Right atrium auricular region (tissue), 2 donors: ENCODE measurements around the gene SLC28A3. TPM values are rescaled to one million over a fixed set of nuclear protein-coding genes. Genes with fewer than 3 reads are reported as not detected.
A peak's percentile ranks its signal among the peaks of the same experiment; 100 is the strongest.

Experiments used
- DNase-seq: peaks from one replicate; pipeline ENCODE4 v3.0.0-alpha.2; 2019; ENCODE audit warnings: low spot score
- H3K27ac ChIP-seq, 2 donors: fragments of 200-600 bp; sonication (generic); 1 replicate in 1 of 2; 2 replicates in 1 of 2; pipeline ENCODE4 v1.5.1; 2016 to 2019
- H3K27me3 ChIP-seq, 2 donors: fragments of 200-600 bp; sonication (generic); one replicate each; pipeline versions ENCODE4 v1.5.1 to v1.6.0; 2017 to 2019
- H3K36me3 ChIP-seq: fragments of 200-600 bp; sonication (generic); one replicate; pipeline ENCODE4 v1.5.1; 2016
- H3K4me1 ChIP-seq, 2 donors: fragments of 200-600 bp; sonication (generic); one replicate each; pipeline versions ENCODE4 v1.5.1 to v1.6.0; 2017 to 2019
- H3K4me3 ChIP-seq, 2 donors: fragments of 200-600 bp; sonication (generic); 1 replicate in 1 of 2; 2 replicates in 1 of 2; pipeline ENCODE4 v1.5.1; 2017 to 2019; ENCODE audit warnings: mild to moderate bottlenecking in 1 of 2, moderate library complexity in 1 of 2
- H3K9me3 ChIP-seq, 2 donors: fragments of 200-600 bp; sonication (generic); one replicate each; pipeline ENCODE4 v1.5.1; 2019
- CTCF ChIP-seq, 2 donors: fragments of 200-600 bp; sonication (generic); IDR thresholded peaks; one replicate each; pipeline ENCODE4 v1.5.1; 2019; ENCODE audit warnings: antibody characterized with exemption in 2 of 2
- total RNA-seq, 2 donors: library from RNA; depleted of rRNA; stranded (reverse); fragments of >200 nt; gene quantifications; one replicate each; pipeline ENCODE4 v1.1.0, GENCODE V29; 2016

The SLC28A3 gene
- total RNA-seq, 2 donors from 2014 or later: 0.33 to 4.4 TPM

- Histone ChIP-seq H3K4me3 (no peak overlapping the region), H3K4me1 (peaks cover 0 to 10% of the 10 kb centered on the region in 2 donors), H3K9me3 (no peaks in the 10 kb centered on the region), H3K27me3 (no peaks in the 10 kb centered on the region), H3K36me3 (no peaks in the 10 kb centered on the region), H3K27ac (no peak overlapping the region)
- no peak for DNase-seq
- TF ChIP-seq CTCF (IDR thresholded peaks at IDR 0.05): no peak
Observed at GRCh38 chr9:84357275-84357674, 16.7 kb upstream of the SLC28A3 start.

GRCh38 chr9:84354035-84354434 is 13.5 kb upstream of the SLC28A3 start:
- Histone ChIP-seq H3K4me1 (peaks cover 0 to 10% of the 10 kb centered on the region in 2 donors), H3K27ac (no peak overlapping the region), H3K9me3 (no peaks in the 10 kb centered on the region), H3K27me3 (no peaks in the 10 kb centered on the region), H3K4me3 (no peak overlapping the region), H3K36me3 (no peaks in the 10 kb centered on the region)
- TF ChIP-seq CTCF (IDR thresholded peaks at IDR 0.05): no peak
- no peak for DNase-seq

GRCh38 chr9:84349671-84350070 is 9.1 kb upstream of the SLC28A3 start:
- Histone ChIP-seq H3K27me3 (no peaks in the 10 kb centered on the region), H3K9me3 (peaks cover 0 to 4% of the 10 kb centered on the region in 2 donors), H3K4me3 (no peak overlapping the region), H3K27ac (no peak overlapping the region), H3K36me3 (no peaks in the 10 kb centered on the region), H3K4me1 (no peaks in the 10 kb centered on the region)
- DNase-seq: no peak
- no peak for TF ChIP-seq CTCF (IDR thresholded peaks at IDR 0.05)

GRCh38 chr9:84343111-84343521 is 2.6 kb upstream of the SLC28A3 start:
- Histone ChIP-seq H3K36me3 (no peaks in the 10 kb centered on the region), H3K27me3 (no peaks in the 10 kb centered on the region), H3K9me3 (no peaks in the 10 kb centered on the region), H3K27ac (peak overlapping the region; percentile 23 to 76), H3K4me1 (peaks cover 0 to 23% of the 10 kb centered on the region in 2 donors), H3K4me3 (no peak overlapping the region)
- TF ChIP-seq CTCF (IDR thresholded peaks at IDR 0.05): no peak
- DNase-seq: no peak

- H3K4me3 ChIP-seq: peak overlapping the region in 1 of 2 donors; percentile 9
- H3K4me1 ChIP-seq: peaks cover 0 to 23% of the 10 kb centered on the region in 2 donors
- H3K27me3 ChIP-seq: no peaks in the 10 kb centered on the region
- DNase-seq: no peak
- no peaks in the 10 kb centered on the region for H3K36me3 ChIP-seq
- TF ChIP-seq CTCF (IDR thresholded peaks at IDR 0.05): no peak
- H3K9me3 ChIP-seq: no peaks in the 10 kb centered on the region
- peak overlapping the region; percentile 64 to 84 for H3K27ac ChIP-seq
Observed at GRCh38 chr9:84339962-84340361, 596 bp downstream of the SLC28A3 start.

- no peak overlapping the region for H3K4me3 ChIP-seq
- peak overlapping the region; percentile 64 to 84 for H3K27ac ChIP-seq
- peaks cover 0 to 23% of the 10 kb centered on the region in 2 donors for H3K4me1 ChIP-seq
- no peaks in the 10 kb centered on the region for H3K36me3 ChIP-seq
- no peaks in the 10 kb centered on the region for H3K9me3 ChIP-seq
- no peak for TF ChIP-seq CTCF (IDR thresholded peaks at IDR 0.05)
- H3K27me3 ChIP-seq: no peaks in the 10 kb centered on the region
- no peak for DNase-seq
Observed at GRCh38 chr9:84339503-84339902, 1.1 kb downstream of the SLC28A3 start.
